ENCODE data around the gene TUB. TPM values are rescaled to one million over a fixed set of nuclear protein-coding genes. Genes with fewer than 3 reads are reported as not detected.

TUB gene
- polyA plus RNA-seq, 1 of the 3 experiments (the other 2 are of a cell fraction), result 11.3 TPM

- CTCF ChIA-PET, result interaction anchor here (1.3 kb wide), 1 partner anchor 16 kb away, joined by 4 read pairs; no protein-coding TSS in a partner anchor
- no peaks in the 10 kb centered on the region for H3K9me2 ChIP-seq
- H3K79me2 ChIP-seq (ENCODE audit: insufficient read depth), result no peaks in the 10 kb centered on the region
- no peaks in the 10 kb centered on the region for H3K27me3 ChIP-seq (ENCODE audit: insufficient read depth)
- H3K9me3 ChIP-seq, result no peaks in the 10 kb centered on the region
- H3K36me3 ChIP-seq (replicated peaks in 1 of 2; ENCODE audit: control insufficient read depth in 1 of 2, insufficient read depth in 2 of 2, low read length in 1 of 2), result no peaks in the 10 kb centered on the region
- H3K4me3 ChIP-seq (ENCODE audit: low read depth in 2 of 2, low read length in 1 of 2), result no peak overlapping the region
- no peak overlapping the region for H2AFZ ChIP-seq (ENCODE audit: low read depth)
- no peaks in the 10 kb centered on the region for H3K4me1 ChIP-seq (ENCODE audit: control insufficient read depth in 1 of 2, insufficient read depth in 2 of 2, low read depth in 1 of 2, low read length in 1 of 2)
- DNase-seq, result no peak
- no peak overlapping the region for H3K27ac ChIP-seq (ENCODE audit: low read depth in 2 of 2, low read length in 1 of 2)
- no peak overlapping the region for H3K9ac ChIP-seq
- H3K4me2 ChIP-seq, result no peak overlapping the region
- TF ChIP-seq POLR2AphosphoS5 (IDR thresholded peaks at IDR 0.05; ENCODE audit: low read depth, low read length) (no peak), FOSL2 (IDR thresholded peaks at IDR 0.05; ENCODE audit: borderline replicate concordance, low read depth) (no peak), GATA2 (CRISPR knock-in tag; IDR thresholded peaks at IDR 0.05) (no peak), RFX5 (IDR thresholded peaks at IDR 0.05; ENCODE audit: low read length) (no peak), MEF2A (IDR thresholded peaks at IDR 0.05; ENCODE audit: borderline replicate concordance, low read depth) (no peak), TAF1 (IDR thresholded peaks at IDR 0.05; ENCODE audit: borderline replicate concordance, low read depth, low read length) (no peak), RCOR1 (IDR thresholded peaks at IDR 0.05; ENCODE audit: low read length) (no peak), PBX3 (IDR thresholded peaks at IDR 0.05) (no peak), YY1 (IDR thresholded peaks at IDR 0.05; ENCODE audit: low read depth) (no peak), REST (IDR thresholded peaks at IDR 0.05; ENCODE audit: low read depth, low read length) (no peak), USF2 (IDR thresholded peaks at IDR 0.05; ENCODE audit: borderline replicate concordance, low read depth, low read length) (no peak), FOXM1 (IDR thresholded peaks at IDR 0.05; ENCODE audit: low read depth) (no peak), CTCF (IDR thresholded peaks at IDR 0.05) (no peak), TCF12 (IDR thresholded peaks at IDR 0.05) (no peak), CHD2 (IDR thresholded peaks at IDR 0.05; ENCODE audit: low read length, partially characterized antibody) (no peak), MXI1 (IDR thresholded peaks at IDR 0.05; ENCODE audit: low read depth, low read length) (no peak), RAD21 (IDR thresholded peaks at IDR 0.05; ENCODE audit: low read length) (no peak), RXRA (IDR thresholded peaks at IDR 0.05; ENCODE audit: borderline replicate concordance, low read depth) (no peak), SMC3 (IDR thresholded peaks at IDR 0.05; ENCODE audit: low read depth, low read length) (no peak)
- POLR2A ChIA-PET, result no interaction called here
- no peaks in the 10 kb centered on the region for H4K20me1 ChIP-seq (ENCODE audit: insufficient read depth)
- H3F3A ChIP-seq (replicated peaks; ENCODE audit: insufficient read depth), result no peaks in the 10 kb centered on the region
- 55% methylated on average over 2 of the region's 2 CpGs for WGBS (ENCODE audit: low lambda C conversion rate)
Observed at GRCh38 chr11:8138526-8138925, 57.5 kb downstream of the TUB start.

Measured in SK-N-SH (cell line).